GM19193 (cell line): ENCODE results near the gene RHOBTB1.

Source experiments
- POLR2A ChIP-seq: IDR thresholded peaks from 4 replicates; pipeline ENCODE4 v1.6.1; 2011; ENCODE audit not compliant: insufficient read depth, insufficient read length; ENCODE audit errors: extremely low read depth

The RHOBTB1 gene

DNA sequence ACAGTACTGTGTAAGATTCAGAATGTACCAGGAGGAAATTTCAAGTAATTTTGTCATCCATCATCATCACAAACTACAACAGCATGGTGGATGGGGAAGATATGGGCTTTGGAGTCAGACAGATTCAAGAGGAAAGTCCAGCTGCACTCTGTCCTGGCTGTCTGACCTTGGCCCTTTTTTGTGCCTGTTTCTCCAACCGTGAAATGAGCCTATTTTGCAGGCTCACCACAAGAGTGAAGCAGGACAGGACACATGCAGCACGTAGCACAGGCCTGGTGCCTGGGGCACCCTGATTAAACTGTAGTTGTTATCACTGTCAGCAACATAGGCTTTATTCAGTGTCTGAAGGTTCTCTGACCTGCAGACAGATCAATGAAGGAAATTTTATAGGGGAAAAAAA lies 37.6 kb downstream of the RHOBTB1 start:
- TF ChIP-seq POLR2A: no peak

DNA sequence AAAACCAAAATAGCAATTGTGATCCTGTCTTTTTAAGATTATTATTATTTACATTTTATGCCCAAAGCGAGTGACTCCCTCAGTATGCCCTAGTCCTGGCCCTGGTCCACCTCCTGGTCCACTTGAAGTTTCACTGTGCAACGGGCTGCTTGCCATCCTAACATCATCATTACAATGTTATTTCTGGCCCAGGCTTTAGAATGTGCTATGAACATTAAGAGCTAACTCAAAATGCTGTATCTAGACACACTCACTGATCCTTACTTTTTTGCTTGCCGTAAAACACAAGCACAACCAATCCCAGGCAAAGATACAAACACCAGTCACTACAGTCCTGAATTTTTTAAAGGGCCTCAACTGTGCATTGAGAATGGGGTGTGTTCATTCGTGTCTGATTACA lies 38.4 kb downstream of the RHOBTB1 start:
- no peak for TF ChIP-seq POLR2A

DNA sequence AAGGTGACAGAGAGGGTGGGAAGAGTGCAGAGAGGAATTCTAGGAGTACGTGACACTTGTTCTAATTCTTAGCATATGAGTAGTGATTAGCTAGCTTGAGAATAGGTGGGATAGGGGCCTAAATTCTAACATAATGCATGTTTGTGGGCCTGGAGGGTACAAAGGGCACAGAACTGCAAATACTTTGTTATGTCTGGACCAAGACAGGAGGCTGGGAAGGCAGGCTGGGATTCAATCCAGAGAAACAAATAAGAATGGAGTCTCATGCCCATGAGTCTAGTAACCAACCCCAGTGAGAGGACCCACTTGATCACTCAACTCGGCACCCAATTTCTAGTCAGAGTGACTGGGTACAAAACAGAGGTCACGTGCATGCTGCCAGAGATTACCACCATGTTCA lies 40.9 kb downstream of the RHOBTB1 start:
- no peak for TF ChIP-seq POLR2A

DNA sequence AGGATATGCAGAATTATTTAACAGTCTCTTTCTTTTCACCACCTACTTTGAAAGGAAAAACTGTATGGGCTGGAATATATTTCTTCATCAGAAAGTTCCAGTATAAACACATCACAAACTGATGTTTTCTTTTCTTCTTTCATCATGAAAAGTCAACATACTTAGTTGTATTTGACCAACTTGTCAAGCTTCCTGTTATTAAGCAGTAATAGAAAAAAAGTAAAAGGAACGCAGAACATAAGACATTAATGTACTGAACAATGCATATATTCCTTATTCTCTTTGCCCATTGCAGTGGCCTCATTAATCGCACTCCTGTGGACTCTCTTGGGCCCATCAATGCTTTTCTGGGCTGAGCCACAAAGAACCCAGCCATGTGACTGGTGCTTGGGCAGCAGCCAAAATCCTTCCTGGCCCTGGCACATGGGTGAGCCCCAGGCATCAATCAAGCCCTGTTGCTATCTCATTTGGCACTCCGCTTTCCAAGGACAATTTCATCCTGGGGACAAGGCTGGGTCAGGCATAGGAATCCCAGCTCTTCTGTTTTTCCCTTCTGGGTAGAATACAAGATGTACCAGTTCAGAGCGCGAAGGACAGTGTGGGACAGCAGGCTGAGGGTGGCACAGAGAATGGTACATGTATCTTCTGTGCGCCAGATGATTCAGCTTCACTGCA lies 42.3 kb downstream of the RHOBTB1 start:
- no peak for TF ChIP-seq POLR2A

DNA sequence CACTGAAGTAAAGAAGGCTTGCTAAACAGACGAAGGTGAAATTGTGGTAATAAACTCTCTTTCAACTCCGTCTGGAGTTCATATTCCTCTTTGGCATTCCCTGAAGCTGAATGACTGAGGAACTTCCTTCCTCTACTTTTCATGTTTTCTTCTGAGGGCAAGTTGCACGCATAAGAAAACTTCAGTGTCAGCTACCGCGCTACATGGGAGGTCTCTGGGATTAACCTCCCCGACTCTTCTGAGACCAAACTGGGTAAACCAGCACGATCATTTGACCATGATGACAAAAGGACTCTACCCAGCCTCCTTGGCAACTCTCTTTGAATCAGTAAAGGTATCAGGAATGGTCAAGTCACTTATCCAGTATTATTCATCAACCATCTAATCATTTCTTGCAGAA lies 44.7 kb downstream of the RHOBTB1 start:
- TF ChIP-seq POLR2A: no peak

DNA sequence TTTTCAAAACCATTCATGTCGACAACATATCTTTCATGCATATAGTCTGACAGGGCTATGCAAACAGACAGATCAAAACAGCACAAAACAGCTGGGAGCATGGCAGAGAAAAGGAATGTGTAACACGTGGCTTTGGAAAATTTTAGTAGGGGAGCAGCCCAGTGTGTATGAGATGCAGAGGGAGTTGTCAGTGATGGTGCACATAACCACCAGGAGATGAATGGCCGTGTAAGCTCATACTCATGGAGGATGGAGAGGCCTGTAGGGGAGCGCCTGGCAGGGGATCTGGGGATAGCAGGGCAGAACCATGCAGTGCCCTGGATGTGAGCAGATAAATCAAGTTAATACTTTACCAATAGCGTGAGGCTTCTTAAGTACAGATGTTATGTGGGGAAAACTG lies 45.7 kb downstream of the RHOBTB1 start:
- TF ChIP-seq POLR2A: no peak

DNA sequence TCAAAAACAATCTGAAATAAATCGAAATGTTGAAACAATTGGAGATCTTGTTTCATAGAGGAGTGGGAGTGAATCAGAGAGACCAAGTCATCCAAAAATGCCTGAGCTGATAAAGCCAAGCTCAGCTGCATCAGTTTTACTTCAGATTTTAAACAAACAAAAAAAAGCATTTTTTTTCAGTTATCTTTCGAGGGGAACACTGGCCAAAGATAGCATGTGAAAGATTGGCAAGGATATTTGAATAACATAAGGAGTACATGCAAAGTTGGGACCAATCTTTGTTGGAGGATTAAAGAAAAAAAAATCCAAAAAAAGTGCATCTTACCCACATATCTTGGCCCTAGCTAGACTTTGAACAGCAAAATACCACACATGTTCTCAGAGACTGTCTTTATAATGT lies 47.2 kb downstream of the RHOBTB1 start:
- no peak for TF ChIP-seq POLR2A

DNA sequence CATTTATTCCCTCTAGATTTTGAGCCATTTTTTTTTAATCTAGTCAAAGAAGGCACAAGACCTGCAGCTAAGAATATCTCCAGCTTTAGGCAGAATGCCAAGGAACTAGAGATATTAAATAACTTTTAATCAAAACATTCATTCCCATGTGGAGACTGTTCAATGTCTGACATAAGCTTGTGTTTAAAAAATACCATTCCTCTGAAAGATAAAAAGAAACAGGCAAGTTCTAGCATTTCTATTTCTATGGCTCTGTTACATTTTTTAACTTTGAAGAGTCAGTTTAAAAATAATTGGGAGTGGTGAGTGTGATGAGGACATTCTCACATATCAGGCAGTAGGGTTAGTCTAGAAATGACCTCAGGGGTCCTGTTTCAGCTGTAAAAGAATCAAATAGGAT lies 48.0 kb downstream of the RHOBTB1 start:
- no peak for TF ChIP-seq POLR2A

DNA sequence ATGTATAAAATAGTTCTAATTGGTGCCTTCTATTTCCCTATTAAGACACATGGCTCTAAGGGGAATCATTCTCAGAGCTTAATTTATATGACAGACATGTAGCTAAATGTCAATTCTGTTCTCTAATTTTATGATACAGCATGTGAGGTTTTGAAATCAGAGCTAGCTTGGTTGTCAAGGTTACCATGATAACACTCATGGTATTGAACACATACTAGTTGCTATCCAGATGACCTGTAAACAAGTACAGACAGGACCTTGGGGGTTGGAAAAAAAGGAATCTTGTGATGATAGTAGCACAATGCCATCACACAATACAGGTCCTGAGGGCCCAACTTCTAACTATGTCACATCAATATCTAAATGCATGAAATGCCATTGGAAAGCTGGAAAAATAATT lies 49.2 kb downstream of the RHOBTB1 start:
- TF ChIP-seq POLR2A: no peak

DNA sequence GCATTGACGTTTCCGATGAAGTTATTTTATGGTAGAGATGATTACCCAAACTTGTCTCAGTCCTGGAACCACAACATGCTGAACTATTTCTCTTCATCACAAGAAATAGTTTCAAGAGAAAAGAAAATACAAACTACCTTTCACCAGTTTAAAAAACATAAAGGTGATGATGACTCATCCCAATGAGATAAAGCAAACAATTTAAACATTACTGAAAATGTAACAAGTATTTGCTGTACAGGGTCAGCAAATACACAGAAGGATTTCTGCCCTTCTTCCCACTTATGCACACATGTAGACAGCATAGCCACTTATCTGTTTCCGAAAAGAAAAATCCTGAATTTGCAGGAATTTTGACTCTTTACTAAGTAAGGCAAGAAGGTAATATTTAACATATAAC lies 50.8 kb downstream of the RHOBTB1 start:
- TF ChIP-seq POLR2A: no peak

DNA sequence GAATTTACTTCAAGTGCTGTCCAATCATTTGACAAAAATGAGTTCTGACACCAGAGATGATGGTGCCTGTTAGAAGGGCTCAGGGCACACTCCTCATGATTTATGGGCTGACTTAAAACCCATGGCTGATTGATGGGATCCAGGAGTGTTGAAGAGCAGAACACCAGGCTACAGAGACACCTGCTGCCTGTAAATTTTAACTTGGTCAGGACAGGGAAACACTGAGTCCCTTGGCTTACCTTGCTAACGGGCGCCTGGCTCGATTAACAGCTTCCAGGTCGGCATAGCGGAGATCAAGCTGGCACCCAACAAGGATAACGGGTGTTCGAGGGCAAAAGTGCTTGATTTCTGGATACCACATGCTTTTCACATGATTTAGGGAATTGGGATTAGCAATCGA lies 51.4 kb downstream of the RHOBTB1 start:
- TF ChIP-seq POLR2A: no peak

DNA sequence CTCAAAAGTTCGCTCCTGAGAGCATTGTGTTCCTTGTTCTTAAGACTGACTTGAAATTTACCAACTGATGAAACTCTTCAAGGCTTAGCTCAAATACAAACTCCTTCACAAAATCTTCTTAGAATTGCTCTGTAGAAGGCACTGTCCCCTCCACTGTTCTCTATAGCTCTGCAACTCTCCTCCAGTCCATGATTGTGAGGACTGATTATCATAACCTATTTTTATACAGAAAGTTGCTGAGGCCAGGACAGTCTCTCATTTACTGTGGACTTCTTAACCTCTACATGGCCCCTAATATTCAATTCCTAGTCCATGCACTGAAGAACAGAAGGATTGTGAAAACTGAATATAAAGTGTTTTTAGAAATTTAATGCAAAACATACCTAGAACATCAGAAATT lies 53.2 kb downstream of the RHOBTB1 start:
- TF ChIP-seq POLR2A: no peak

DNA sequence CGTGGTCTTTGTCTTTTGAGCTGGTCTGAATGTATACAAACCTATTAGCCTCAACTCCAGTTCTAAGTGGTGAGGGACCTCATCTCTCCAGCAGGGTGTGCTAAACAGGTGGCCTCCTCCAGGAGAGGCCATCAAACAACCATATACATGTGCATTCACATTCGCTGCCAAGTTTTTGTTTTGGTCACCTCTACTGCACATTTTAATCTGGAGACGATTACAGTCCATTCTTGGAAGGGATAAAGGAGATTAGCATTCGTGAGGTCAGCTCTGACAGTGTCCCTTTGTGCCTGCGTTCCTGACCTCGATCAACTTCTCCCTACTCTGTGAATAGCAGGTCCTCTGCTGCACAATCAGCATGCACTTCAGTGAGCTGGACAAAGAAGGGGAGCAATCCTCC lies 60.8 kb downstream of the RHOBTB1 start:
- no peak for TF ChIP-seq POLR2A

DNA sequence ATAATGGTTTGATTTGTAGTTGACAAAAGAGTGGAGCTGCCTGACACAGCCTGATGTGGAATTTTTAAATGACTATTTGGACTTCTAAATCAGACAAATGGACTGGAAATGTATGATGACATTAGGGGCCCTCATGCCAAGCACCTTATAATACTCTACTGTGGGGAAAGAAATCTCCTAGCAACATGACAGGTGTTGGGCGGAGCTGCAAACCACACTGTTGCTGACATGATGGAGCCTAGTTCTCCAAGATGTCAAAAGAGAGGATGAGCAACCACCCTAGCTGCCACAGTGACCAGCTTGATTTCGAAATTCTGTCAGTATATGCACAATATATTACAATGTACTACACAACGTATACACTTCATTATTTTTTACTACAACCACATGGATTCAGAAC lies 65.8 kb downstream of the RHOBTB1 start:
- no peak for TF ChIP-seq POLR2A

DNA sequence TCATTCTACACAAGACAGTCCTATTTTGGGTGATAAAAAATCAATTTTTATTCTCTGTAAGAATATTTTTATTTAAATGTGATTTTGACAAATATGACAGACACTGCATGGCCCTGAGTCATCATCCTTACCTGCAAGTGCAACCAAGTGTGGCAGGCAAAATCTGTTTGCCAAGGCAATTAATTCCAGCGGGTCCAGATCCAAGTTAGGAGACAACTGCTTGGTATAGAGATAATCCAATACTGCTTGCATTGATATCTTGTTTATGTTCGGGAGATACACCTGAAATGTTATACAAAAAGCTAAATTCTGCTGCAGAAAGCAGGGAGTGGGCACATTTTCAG lies 66.2 kb downstream of the RHOBTB1 start:
- TF ChIP-seq POLR2A: no peak

DNA sequence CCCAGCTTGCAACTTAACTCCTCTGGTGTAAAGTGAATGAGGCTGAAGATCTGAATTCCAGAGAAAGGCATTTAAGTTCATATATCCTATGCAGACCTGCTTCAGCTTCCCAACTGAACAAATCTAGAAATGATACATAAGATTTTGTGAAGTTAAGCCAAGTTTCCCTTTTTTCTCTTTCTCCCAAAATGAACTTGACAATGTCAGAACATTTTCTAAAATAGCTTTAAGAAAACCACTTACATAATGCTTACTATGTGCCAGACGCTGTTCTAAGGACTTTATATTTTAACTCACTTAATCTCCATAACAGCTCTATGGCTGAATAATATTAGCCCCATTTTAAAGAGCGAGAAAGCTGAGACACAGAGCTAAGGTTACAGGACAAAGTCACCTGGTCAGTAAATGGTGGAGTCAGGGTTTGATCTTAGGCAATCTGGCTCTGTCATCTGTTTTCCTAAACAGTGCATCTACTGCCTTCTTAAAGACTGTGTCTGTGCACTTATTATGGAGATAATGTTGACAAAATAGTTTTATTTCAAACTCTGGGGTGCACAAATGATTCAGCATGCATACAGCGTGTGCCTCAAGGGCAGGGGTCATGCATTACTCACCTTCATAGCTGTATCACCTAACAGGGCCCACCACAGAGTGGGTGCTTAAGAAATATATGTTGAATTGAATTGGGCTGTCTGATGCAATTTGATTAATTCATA lies 66.8 kb downstream of the RHOBTB1 start:
- no peak for TF ChIP-seq POLR2A

DNA sequence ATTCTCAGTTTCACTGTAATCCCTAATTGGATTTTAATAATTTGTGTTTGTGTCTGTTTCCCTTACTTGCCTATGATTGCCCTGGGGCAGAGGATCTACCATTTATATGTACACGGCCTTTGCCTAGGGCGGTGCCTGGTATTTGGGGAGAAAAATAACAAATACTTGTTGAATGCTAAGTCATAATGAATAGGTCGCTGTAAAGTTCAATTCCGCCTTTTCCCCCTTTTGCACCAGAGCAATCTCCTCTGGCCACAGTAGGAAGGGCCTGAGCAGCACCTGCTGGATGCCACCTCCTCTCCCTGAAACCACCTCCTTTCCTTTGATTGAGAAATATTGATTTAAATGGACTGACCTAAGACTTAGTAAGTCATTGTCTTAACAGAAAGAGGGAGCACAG lies 70.2 kb downstream of the RHOBTB1 start:
- no peak for TF ChIP-seq POLR2A

DNA sequence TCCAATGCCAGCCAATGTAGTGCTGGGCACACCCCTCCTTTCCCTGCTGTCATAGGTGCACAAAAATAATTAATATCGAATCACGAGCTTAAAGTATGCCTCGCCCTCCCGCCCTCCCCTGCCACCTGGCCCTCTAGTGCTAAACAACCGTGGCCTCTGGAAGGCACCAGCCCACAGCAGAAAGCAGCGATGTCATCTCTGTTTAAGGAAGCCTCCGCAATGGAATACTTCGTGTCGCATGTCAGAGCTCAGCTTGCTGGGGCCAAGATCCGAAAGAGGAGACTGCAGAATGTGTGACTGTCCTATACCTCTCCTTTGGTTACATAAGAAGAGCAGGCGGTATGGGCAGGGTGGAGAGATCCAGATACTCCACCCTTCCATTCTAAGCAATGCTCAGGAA lies 71.5 kb downstream of the RHOBTB1 start:
- TF ChIP-seq POLR2A: no peak

DNA sequence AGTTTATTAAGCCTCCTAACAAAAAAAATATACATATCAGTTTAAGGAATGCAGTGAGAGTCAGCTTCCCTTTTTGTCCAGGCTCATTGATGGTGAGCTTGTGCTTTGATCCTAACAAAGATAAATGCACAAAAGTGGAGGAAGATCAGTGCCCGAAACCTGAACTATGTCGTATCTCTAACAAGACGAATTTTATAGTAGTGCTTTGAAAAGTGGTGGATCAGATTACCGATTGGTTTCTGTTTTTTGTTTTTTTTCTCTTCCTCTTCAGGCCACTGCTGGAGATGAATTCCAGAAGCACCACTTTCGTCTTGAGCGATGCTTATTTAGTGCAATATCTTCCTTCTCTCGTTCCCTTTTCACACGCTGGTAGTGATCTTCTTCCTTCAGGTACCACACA lies 72.8 kb downstream of the RHOBTB1 start:
- no peak for TF ChIP-seq POLR2A
